Measurements from ENCODE around the gene CYYR1.

The CYYR1 gene

DNA sequence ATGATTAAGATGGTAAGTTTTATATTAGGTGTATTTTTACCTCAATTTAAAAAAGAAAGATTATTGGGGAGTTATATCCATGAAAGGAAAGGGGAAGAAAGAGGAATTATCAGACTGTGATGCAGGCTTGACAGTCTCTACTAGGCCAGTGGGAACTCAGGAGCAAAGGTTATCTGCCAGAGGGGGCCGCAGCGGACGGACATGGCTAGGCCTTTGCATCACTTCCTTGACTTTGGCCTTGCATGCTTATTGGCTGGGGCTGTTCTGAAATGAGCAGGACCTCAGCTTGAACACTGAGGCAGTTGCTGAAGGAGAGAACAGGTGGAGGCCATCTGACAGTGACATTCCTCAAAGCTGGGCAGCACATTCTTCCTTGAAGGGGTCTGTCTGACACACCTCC is 150.9 kb downstream of the CYYR1 start:
- TF ChIP-seq, protein P1, sequence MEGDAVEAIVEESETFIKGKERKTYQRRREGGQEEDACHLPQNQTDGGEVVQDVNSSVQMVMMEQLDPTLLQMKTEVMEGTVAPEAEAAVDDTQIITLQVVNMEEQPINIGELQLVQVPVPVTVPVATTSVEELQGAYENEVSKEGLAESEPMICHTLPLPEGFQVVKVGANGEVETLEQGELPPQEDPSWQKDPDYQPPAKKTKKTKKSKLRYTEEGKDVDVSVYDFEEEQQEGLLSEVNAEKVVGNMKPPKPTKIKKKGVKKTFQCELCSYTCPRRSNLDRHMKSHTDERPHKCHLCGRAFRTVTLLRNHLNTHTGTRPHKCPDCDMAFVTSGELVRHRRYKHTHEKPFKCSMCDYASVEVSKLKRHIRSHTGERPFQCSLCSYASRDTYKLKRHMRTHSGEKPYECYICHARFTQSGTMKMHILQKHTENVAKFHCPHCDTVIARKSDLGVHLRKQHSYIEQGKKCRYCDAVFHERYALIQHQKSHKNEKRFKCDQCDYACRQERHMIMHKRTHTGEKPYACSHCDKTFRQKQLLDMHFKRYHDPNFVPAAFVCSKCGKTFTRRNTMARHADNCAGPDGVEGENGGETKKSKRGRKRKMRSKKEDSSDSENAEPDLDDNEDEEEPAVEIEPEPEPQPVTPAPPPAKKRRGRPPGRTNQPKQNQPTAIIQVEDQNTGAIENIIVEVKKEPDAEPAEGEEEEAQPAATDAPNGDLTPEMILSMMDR (IDR thresholded peaks at IDR 0.05; ENCODE audit: control extremely low read depth, extremely low read depth, low read depth, missing control alignments): no peak
- no peak for DNase-seq (ENCODE audit: extremely low spot score)
- POLR2A ChIA-PET: no interaction called here
- CTCF ChIA-PET: no interaction called here

- TF ChIP-seq, protein P1 (IDR thresholded peaks at IDR 0.05; ENCODE audit: control extremely low read depth, extremely low read depth, low read depth, missing control alignments): no peak
- CTCF ChIA-PET: no interaction called here
- POLR2A ChIA-PET: no interaction called here
- DNase-seq (ENCODE audit: extremely low spot score): no peak
Measured at GRCh38 chr21:26421724-26422123, 151.4 kb downstream of the CYYR1 start.

All from GM10248 (cell line).